Smooth muscle cell (in vitro differentiated cells): ENCODE measurements around the gene PKLR. TPM values are rescaled to one million over a fixed set of nuclear protein-coding genes. Genes with fewer than 3 reads are reported as not detected.

Experiments used
- DNase-seq: peaks from one replicate; lab custom pipeline; 2025; ENCODE audit not compliant: unreplicated experiment; lab: John Stamatoyannopoulos, UW
- H2AFZ ChIP-seq: fragments of 200-600 bp; sonication (generic); 2 replicates; pipeline ENCODE4 v1.6.0; 2016; ENCODE audit warnings: antibody characterized with exemption, low read depth, mild to moderate bottlenecking
- H3F3A ChIP-seq: fragments of 200-600 bp; sonication (generic); 2 replicates; pipeline ENCODE4 v1.6.0; 2017; ENCODE audit warnings: antibody characterized with exemption, low read depth
- H3K27ac ChIP-seq: fragments of 200-600 bp; sonication (generic); 2 replicates; pipeline ENCODE4 v1.5.1; 2016; ENCODE audit warnings: low read depth, mild to moderate bottlenecking
- H3K27me3 ChIP-seq: fragments of 200-600 bp; sonication (generic); 2 replicates; pipeline ENCODE4 v1.6.1; 2016; ENCODE audit warnings: low read depth, mild to moderate bottlenecking
- H3K36me3 ChIP-seq: fragments of 200-600 bp; sonication (generic); 2 replicates; pipeline ENCODE4 v1.5.1; 2016; ENCODE audit warnings: low read depth
- H3K4me1 ChIP-seq: fragments of 200-600 bp; sonication (generic); 2 replicates; pipeline ENCODE4 v1.5.1; 2016; ENCODE audit warnings: low read depth
- H3K4me2 ChIP-seq: fragments of 200-600 bp; sonication (generic); 2 replicates; pipeline ENCODE4 v1.6.0; 2016; ENCODE audit warnings: mild to moderate bottlenecking
- H3K4me3 ChIP-seq: fragments of 200-600 bp; sonication (generic); 2 replicates; pipeline ENCODE4 v1.5.1; 2016; ENCODE audit warnings: mild to moderate bottlenecking
- H3K79me2 ChIP-seq: fragments of 200-600 bp; sonication (generic); 2 replicates; pipeline ENCODE4 v1.6.0; 2016; ENCODE audit warnings: low read depth, mild to moderate bottlenecking
- H3K9ac ChIP-seq: fragments of 200-600 bp; sonication (generic); 2 replicates; pipeline ENCODE4 v1.6.0; 2016; ENCODE audit warnings: low read depth
- H3K9me3 ChIP-seq: fragments of 200-600 bp; sonication (generic); replicated peaks from 2 replicates; pipeline ENCODE4 v1.5.1; 2016; ENCODE audit warnings: low read depth
- H4K20me1 ChIP-seq: fragments of 200-600 bp; sonication (generic); 2 replicates; pipeline ENCODE4 v1.6.0; 2016; ENCODE audit warnings: low read depth
- CTCF ChIP-seq: fragments of 200-600 bp; sonication (generic); IDR thresholded peaks from 2 replicates; pipeline ENCODE4 v1.5.1; 2017; ENCODE audit warnings: borderline replicate concordance, mild to moderate bottlenecking, antibody characterized with exemption; ENCODE audit not compliant: insufficient read depth, poor library complexity, severe bottlenecking
- WGBS: methylation state at CpG from one replicate; pipeline ENCODE4 v1.1.7; 2016; ENCODE audit warnings: low lambda C conversion rate; 5-methylcytosine and 5-hydroxymethylcytosine counted together
- polyA plus RNA-seq: library from polyadenylated mRNA; unstranded; fragments of >200 nt; fragmentation: Nextera tagmentation; extraction: Ambion mirVana; gene quantifications from 2 replicates; pipeline ENCODE4 v1.2.1, GENCODE V29; 2016
- total RNA-seq: library from RNA; depleted of rRNA; stranded (reverse); fragments of >200 nt; gene quantifications from 2 replicates; pipeline ENCODE4 v1.2.3, GENCODE V29; 2014

Gene PKLR
- total and polyA plus RNA-seq, 2 experiments from 2014 or later = not detected

- no peaks in the 10 kb centered on the region for H3K36me3 ChIP-seq
- peaks cover 23% of the 10 kb centered on the region for H3K4me1 ChIP-seq
- peak overlapping the region; percentile 100 for H3K4me2 ChIP-seq
- no peak overlapping the region for H2AFZ ChIP-seq
- no peak for TF ChIP-seq CTCF
- no peak overlapping the region for H3K9ac ChIP-seq
- 70% methylated on average over 5 of the region's 5 CpGs for WGBS
- H3F3A ChIP-seq = peaks cover 15% of the 10 kb centered on the region
- H3K4me3 ChIP-seq = peak overlapping the region; percentile 89
- H3K79me2 ChIP-seq = peaks cover 8% of the 10 kb centered on the region
- H3K27me3 ChIP-seq = no peaks in the 10 kb centered on the region
- H3K27ac ChIP-seq = no peak overlapping the region
- H4K20me1 ChIP-seq = no peaks in the 10 kb centered on the region
- no peak for DNase-seq
- H3K9me3 ChIP-seq = no peaks in the 10 kb centered on the region
Measured at GRCh38 chr1:155253797-155254196, 47.4 kb downstream of the PKLR start.

GRCh38 chr1:155253208-155253607, 48.0 kb downstream of the PKLR start:
- peak overlapping the region; percentile 100 for H3K4me2 ChIP-seq
- H2AFZ ChIP-seq = no peak overlapping the region
- H3F3A ChIP-seq = peaks cover 15% of the 10 kb centered on the region
- H3K36me3 ChIP-seq = no peaks in the 10 kb centered on the region
- no peaks in the 10 kb centered on the region for H3K9me3 ChIP-seq
- no peak for TF ChIP-seq CTCF
- H3K4me1 ChIP-seq = peaks cover 23% of the 10 kb centered on the region
- peak overlapping the region; percentile 89 for H3K4me3 ChIP-seq
- H3K79me2 ChIP-seq = peaks cover 8% of the 10 kb centered on the region
- H3K27ac ChIP-seq = no peak overlapping the region
- no peak overlapping the region for H3K9ac ChIP-seq
- WGBS = 83% methylated on average over 5 of the region's 5 CpGs
- no peak for DNase-seq
- H3K27me3 ChIP-seq = no peaks in the 10 kb centered on the region
- no peaks in the 10 kb centered on the region for H4K20me1 ChIP-seq

GRCh38 chr1:155251566-155251965, 49.7 kb downstream of the PKLR start:
- DNase-seq = no peak
- peaks cover 9% of the 10 kb centered on the region for H3F3A ChIP-seq
- no peak overlapping the region for H2AFZ ChIP-seq
- no peak overlapping the region for H3K4me3 ChIP-seq
- H3K4me2 ChIP-seq = no peak overlapping the region
- H3K27ac ChIP-seq = no peak overlapping the region
- H3K9me3 ChIP-seq = no peaks in the 10 kb centered on the region
- H3K27me3 ChIP-seq = no peaks in the 10 kb centered on the region
- 97% methylated on average over 7 of the region's 7 CpGs for WGBS
- H4K20me1 ChIP-seq = no peaks in the 10 kb centered on the region
- no peaks in the 10 kb centered on the region for H3K36me3 ChIP-seq
- TF ChIP-seq CTCF = no peak
- H3K79me2 ChIP-seq = peaks cover 8% of the 10 kb centered on the region
- peaks cover 23% of the 10 kb centered on the region for H3K4me1 ChIP-seq
- H3K9ac ChIP-seq = no peak overlapping the region
